ENCODE measurements around the gene CBR4.
A peak's percentile ranks its signal among the peaks of the same experiment; 100 is the strongest.

CBR4 gene

DNA sequence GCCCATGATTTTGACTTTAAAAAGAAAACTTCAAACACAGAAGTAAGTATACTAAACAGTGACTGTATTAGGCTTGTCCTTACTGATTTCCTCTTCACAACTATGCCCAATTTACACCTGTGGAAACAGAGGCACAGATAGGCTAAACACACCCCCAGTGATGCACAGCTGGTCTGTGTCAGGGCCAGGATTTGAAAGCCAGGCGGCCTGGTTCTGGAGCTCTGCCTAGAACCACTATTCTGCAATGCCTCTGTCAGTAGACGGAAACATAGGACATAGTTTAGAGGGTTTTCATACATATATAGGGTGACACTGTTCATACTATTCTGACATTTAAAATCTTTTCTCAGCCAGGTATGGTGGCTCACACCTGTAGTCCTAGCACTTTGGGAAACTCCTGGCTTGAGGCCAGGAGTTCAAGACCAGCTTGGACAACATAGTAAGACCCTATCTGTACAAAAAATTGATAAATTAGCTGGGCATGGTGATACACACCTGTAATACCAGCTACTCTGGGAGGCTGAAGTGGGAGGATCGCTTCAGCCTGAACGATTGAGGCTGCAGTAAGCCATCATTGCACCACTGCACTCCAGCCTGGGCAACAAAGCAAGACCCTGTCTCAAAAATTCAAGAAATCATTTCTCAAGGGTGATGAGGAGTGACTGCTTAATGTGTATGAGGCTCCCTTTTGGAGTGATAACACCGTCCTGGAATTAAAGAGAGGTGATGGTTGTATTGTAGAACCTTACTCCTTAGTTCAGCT lies 23.0 kb upstream of the CBR4 start:
- DNase-seq: no peak

DNA sequence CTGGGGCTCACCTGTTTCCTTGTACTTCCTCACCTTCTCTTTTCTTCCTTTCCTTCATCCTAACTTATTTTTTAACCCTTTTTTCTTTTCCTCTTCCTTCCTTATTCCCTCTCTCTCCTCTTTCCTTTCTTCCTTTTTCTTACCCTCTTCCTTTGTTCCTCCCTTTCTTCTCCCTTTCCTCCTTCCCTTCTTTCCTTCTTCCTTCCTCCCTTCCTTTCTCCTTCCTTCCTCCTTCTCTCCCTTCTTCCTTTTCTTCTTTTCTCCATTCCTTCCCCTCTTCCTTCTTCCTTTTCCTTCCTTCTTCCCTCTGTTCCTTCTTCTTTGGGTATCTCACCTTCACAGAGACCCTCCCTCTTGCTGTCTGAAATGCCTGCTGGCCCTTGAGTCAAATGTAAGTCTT lies 22.1 kb upstream of the CBR4 start:
- DNase-seq: no peak

- DNase-seq: no peak
Observed at GRCh38 chr4:169031392-169031791, 21.3 kb upstream of the CBR4 start.

GRCh38 chr4:169030562-169030982 lies 20.5 kb upstream of the CBR4 start:
- DNase-seq: no peak

- DNase-seq: no peak
Observed at GRCh38 chr4:169029947-169030346, 19.9 kb upstream of the CBR4 start.

DNA sequence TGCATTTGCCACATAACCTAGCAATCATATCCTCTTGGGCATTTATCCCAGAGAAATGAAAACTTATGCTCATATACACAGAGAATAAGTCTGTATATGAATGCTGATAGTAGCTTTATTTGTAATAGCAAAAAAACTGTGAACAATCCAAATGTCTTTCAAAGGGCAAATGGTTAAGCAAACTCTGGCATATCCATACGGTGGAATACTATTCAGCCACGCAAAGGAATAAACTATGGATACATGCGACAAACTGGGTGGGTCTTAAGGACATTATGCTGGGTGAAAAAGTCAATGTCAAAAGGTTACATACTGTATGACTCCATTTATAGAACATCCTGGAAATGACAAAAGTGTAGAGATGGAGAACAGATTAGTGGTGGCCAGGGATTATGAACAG lies 17.6 kb upstream of the CBR4 start:
- no peak for DNase-seq

GRCh38 chr4:169025184-169025583 lies 15.1 kb upstream of the CBR4 start:
- no peak for DNase-seq

GRCh38 chr4:169024762-169025161 lies 14.7 kb upstream of the CBR4 start:
- DNase-seq: no peak

GRCh38 chr4:169018406-169018805 lies 8.4 kb upstream of the CBR4 start:
- no peak for DNase-seq

DNA sequence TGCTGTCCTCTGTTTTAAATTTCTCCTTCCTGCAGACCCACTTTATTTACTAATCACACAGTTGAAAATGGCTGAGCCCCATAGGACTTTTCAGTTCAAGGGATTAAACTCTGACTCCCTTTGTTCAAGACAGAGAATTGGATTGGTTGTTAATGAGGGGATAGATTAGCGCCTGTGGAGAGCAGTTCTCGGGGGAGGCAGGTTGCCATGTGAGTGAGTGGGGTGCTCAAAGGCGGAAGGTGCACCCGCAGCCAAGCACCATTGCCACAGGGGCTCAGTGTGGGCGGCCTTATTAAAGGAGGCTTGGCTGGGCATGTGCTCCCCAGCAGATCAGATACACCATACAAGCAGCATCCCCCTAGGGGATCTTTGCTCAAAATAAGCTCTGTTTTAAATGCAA lies 7.9 kb upstream of the CBR4 start:
- DNase-seq: no peak

DNA sequence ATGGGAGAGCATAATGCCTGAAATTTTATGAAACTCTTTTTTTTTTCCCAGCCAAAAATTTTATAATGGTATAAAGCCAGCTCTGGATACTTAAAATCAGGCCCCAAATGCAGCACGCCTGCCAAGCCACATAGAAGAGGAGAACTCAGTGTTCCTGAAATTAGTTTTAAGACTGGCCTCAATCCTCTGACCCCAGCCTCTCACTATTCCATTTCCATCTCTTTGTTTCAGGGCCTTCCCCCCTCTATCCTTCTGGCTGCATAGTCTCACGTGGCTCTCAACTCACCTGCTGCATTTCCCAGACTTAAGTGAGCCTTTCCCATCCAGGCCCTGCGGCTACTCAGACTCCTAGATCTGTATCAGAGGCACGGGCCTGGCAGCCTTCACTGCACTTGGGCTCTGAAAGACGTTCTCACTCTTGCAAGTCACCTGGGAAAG lies 5.2 kb upstream of the CBR4 start:
- DNase-seq: no peak

- DNase-seq: no peak
Observed at GRCh38 chr4:169014586-169014985, 4.5 kb upstream of the CBR4 start.

DNA sequence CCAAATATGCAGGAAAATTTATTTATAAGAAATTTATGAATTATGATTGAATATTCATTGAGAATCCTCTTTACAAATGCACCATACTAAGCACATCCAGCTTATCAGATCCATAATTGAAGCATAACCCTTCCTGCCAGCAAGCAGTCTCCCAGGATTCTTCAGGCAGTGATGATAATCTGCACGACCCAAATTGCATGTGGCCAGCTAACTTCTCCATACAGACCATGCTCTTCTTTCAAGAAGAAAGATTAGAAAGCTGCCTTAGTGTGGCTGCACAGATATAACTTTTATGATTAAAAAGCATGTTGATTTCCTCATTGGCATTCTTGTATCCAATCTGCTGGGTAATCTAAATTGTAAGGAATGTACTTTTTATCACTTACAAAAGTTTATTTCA lies 3.3 kb upstream of the CBR4 start:
- DNase-seq: no peak

DNA sequence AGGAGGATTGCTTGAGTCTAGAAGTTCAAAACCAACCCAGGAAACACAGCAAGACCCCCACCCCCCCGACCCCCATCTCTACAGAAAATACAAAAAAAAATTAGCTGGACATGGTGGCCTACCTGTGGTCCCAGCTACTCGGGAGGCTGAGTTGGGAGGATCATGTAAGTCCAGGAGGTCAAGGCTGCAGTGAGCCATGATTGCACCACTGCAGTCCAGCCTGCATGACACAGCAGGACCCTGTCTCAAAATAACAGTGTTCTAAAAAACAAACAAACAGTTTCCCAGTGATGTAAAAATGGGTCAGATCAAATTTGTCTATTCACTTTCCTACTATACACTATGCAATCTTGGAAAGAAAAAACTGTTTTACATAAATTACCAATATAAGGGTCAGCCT lies 2.0 kb upstream of the CBR4 start:
- no peak for DNase-seq

DNA sequence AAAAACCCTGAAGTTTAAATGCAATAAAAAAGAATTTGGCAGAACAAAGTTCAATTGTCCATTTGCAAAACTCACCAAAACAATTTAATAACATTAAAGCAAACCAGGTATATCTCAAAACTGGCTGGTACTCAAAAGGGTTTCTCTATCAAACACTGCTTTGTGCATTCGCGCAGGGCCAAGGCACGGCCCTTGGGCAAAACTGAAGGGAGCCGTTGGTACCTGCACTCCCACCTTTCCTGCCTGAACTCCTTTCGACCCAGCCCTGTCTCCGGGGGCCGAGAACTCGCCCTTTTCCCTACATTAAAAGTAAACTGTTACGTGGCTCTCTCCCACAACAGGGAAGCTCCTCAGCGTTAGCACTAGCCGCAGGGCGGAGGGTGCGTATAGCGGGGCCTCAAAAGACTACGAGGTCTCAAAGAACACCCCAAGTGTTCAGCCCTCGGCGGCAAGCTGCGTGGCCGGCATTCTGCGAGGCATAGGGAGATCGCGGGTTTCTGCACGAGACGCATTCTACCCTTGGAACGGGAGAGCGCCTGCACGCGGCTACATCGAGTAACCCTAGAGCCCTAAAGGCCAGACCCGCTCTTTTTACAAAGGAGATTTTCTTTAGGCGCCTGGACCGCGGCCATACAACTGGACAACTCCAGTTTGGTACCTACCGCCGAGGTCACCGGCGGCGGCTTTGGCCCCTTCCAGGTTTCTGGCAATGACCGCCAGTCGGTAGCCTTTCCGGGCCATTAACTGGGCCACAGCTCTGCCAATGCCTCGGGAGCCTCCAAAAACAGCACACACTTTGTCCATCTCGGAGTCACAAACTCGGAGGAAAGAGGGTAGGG lies 550 bp downstream of the CBR4 start:
- peak; percentile 56 for DNase-seq

DNA sequence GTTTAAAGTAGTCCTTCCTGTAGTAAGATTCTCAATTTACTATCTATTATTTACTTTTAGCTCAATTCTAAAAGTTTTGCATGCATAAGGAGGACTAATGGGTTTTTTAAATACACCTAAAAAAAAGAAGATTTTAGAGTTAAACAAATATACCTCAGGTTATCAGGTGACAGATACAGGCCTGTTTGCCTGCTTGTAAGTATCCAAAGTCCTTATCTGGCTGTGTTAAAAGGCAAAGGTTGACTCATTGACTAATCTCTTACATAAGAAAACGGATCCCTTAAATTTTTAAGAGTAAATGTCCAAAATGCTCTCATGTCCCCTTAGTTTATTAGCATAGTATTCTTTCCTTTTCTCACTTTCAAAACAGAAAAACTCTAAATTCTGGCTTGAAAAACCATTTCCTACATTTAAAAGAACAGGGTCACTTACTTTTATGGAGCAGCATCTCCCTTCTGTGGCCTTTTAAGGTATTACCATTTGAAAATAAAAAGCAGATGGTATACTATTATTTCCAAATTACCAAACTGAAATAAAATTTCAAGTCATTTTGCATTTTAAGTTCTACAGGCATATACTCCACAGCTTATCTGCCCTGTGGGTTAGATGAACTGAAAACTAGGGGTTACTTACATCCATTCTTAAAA lies 4.5 kb downstream of the CBR4 start:
- DNase-seq: no peak

GRCh38 chr4:169000315-169000714 lies 9.7 kb downstream of the CBR4 start:
- DNase-seq: no peak

GRCh38 chr4:168999809-169000208 lies 10.2 kb downstream of the CBR4 start:
- DNase-seq: no peak

DNA sequence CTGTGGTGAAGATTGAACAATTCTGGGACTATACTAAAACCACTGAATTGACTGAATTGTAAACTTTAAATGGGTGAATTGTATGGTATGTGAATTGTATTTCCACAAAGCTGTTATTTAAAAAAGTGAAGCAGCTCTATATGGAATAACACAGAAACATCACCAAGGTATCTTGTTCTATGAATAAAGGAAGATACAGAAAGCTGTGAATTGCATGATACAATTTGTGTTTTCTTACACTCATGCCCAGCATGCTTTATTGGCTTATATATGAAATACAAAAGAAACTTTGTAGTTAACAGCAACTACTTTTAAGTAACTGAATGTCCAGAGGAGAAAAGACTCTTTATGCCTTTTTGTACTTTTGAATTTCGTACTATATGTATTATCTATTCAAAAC lies 11.5 kb downstream of the CBR4 start:
- DNase-seq: no peak

DNA sequence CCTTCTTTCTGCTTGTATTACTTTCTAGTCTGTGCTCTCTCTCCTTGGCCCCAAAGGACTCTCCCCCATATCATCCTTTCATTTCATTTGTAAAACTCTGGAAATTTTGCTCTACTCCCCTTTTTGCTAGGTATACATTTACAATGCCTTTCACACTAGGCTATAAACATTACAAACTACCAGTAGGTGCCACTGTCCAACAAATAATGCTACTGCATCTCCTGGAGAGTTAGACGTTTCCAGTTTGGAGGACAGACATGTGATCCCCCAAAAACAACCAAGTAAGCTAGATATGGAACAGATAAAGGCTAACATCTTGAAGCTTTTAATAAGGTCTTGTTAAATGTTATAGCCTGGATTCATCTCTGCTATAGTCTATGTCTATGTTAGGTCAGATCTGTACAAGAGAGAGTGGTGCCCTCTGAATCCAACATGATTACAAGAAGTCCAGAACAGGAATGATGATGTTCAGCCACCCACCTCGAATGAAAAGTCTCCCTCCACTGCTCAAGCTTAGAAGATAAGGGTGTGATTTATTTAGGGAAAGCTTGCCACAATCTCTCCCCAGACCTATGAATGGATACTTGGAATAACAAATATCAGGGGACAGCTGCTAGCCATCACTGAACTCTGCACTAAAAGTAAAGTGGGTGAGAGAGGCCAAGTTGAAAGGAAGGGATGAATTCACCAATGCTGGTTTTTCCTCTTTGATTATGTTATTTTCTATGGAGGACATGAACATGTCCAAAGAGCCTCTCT lies 14.3 kb downstream of the CBR4 start:
- DNase-seq: peak; percentile 23

DNA sequence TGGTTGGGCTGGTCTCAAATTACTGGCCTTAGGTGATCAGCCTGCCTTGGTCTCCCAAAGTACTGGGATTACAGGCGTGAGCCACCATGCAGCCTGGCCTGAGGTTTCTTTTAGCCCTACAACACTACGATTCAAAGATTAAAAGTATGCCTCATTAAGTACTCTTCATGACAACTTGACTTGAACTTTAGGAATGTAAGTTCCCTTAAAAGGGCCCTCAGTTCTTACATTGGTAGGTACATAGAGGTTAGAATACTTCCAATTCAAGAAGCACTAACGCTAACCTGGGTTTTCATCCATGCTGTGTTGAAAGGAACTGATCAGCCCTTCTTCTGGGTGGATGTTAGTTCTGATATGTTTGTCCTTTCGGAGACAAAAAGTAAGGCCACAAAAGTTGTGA lies 15.1 kb downstream of the CBR4 start:
- DNase-seq: no peak

DNA sequence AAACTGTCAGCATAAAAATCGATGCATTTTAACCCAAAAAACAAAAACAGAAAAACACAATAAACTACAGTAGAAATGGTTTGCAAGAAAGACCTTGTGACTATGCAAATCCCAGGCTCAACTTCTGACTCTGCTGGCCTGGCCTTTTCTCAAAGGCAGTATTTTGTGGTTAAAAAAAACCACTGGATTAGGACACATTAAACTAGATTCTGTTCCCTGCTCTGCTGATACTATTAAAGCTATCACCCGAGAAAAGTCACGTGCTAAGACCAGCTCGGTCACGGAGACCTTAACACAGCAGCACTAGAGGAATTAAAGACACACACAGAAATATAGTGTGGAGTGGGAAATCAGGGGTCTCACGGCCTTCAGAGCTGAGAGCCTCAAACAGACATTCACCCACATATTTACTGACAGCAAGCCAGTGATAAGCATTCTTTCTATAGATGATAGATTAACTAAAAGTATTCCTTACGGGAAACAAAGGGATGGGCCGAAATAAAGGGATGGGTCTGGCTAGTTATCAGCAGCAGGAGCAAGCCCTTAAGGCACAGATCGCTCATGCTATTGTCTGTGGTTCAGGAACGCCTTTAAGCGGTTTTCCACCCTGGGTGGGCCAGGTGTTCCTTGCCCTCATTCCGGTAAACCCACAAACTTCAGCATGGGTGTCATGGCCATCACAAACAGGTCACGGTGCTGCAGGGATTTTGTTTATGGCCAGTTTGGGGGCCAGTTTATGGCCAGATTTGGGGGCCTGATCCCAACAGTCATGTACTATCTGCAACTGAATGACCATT lies 16.1 kb downstream of the CBR4 start:
- DNase-seq: no peak
